WTC11 (cell line): Measurements from ENCODE around the gene RSU1. TPM values are rescaled to one million over a fixed set of nuclear protein-coding genes. Genes with fewer than 3 reads are reported as not detected.

Experiments used
- ATAC-seq: fragments of 200-7000 bp; cut with Tn5 transposase; 2 replicates; pipeline ENCODE4 v1.10.0; 2021; ENCODE audit warnings: mild to moderate bottlenecking, moderate library complexity
- CTCF ChIA-PET: fragments of 300-600 bp; sonication (Branson Sonifier 250); formaldehyde crosslinking; loops from one replicate; lab custom pipeline; 2021; ENCODE audit warnings: antibody characterized with exemption; lab: Charles Lee
- POLR2A ChIA-PET: fragments of 350-600 bp; sonication (Branson Sonifier 250); formaldehyde crosslinking; loops from one replicate; lab custom pipeline; 2021; ENCODE audit warnings: antibody characterized with exemption; lab: Charles Lee
- DNase-seq: peaks from one replicate; pipeline ENCODE4 v3.0.0; 2021; ENCODE audit warnings: low spot score
- H3K27ac Mint-ChIP-seq: 2 replicates; pipeline ENCODE4 v1.8.0; 2021; ENCODE audit warnings: mixed read lengths
- H3K27me3 Mint-ChIP-seq: 2 replicates; pipeline ENCODE4 v1.8.0; 2021; ENCODE audit warnings: low read depth, mild to moderate bottlenecking, moderate library complexity, mixed read lengths
- H3K36me3 Mint-ChIP-seq: 2 replicates; pipeline ENCODE4 v1.8.0; 2021; ENCODE audit warnings: mixed read lengths
- H3K4me1 Mint-ChIP-seq: 2 replicates; pipeline ENCODE4 v1.8.0; 2022; ENCODE audit warnings: mixed read lengths
- H3K4me3 Mint-ChIP-seq: 2 replicates; pipeline ENCODE4 v1.8.0; 2021; ENCODE audit warnings: mild to moderate bottlenecking, moderate library complexity, mixed read lengths
- H3K9me3 Mint-ChIP-seq: 2 replicates; pipeline ENCODE4 v1.8.0; 2021; ENCODE audit warnings: mixed read lengths
- AFF4 ChIP-seq: sonication (generic); formaldehyde crosslinking; IDR thresholded peaks from 2 replicates; pipeline ENCODE4 v1.8.1; 2023; ENCODE audit warnings: mild to moderate bottlenecking, missing genetic modification reagents, borderline replicate concordance
- ATF3 ChIP-seq: sonication (generic); formaldehyde crosslinking; conservative IDR thresholded peaks from 2 replicates; pipeline ENCODE4 v1.8.1; 2022; ENCODE audit warnings: mild to moderate bottlenecking, missing genetic modification reagents
- E2F4 ChIP-seq: sonication (generic); formaldehyde crosslinking; IDR thresholded peaks from 2 replicates; pipeline ENCODE4 v1.8.1; 2022; ENCODE audit warnings: low read depth, mild to moderate bottlenecking, moderate library complexity, missing genetic modification reagents, borderline replicate concordance
- ELF4 ChIP-seq: sonication (generic); formaldehyde crosslinking; IDR thresholded peaks from 2 replicates; pipeline ENCODE4 v1.8.1; 2022; ENCODE audit warnings: low read depth, mild to moderate bottlenecking, moderate library complexity, missing genetic modification reagents
- ERG ChIP-seq: fragments of 250-450 bp; sonication (Bioruptor Pico); IDR thresholded peaks from 2 replicates; pipeline ENCODE4 v1.8.0; 2021; ENCODE audit warnings: mild to moderate bottlenecking
- FOXJ3 ChIP-seq: sonication (generic); formaldehyde crosslinking; IDR thresholded peaks from 2 replicates; pipeline ENCODE4 v1.9.0; 2021; ENCODE audit warnings: missing genetic modification reagents, mild to moderate bottlenecking, borderline replicate concordance
- HMGXB4 ChIP-seq: sonication (generic); formaldehyde crosslinking; IDR thresholded peaks from 2 replicates; pipeline ENCODE4 v1.8.1; 2023; ENCODE audit warnings: mild to moderate bottlenecking, moderate library complexity, missing genetic modification reagents
- NFYB ChIP-seq: sonication (generic); formaldehyde crosslinking; conservative IDR thresholded peaks from 2 replicates; pipeline ENCODE4 v1.8.0; 2022; ENCODE audit warnings: low read depth, missing genetic modification reagents
- NR2C2 ChIP-seq: sonication (generic); formaldehyde crosslinking; IDR thresholded peaks from 2 replicates; pipeline ENCODE4 v1.8.0; 2022; ENCODE audit warnings: mild to moderate bottlenecking, missing genetic modification reagents
- PREB ChIP-seq: sonication (generic); formaldehyde crosslinking; IDR thresholded peaks from 2 replicates; pipeline ENCODE4 v1.8.1; 2022; ENCODE audit warnings: mild to moderate bottlenecking, missing genetic modification reagents, moderate library complexity, borderline replicate concordance
- RORB ChIP-seq: fragments of 250-450 bp; sonication (Bioruptor Pico); IDR thresholded peaks from 2 replicates; pipeline ENCODE4 v1.9.0; 2021; ENCODE audit warnings: mild to moderate bottlenecking
- SOX15 ChIP-seq: fragments of 250-450 bp; sonication (Bioruptor Pico); IDR thresholded peaks from 2 replicates; pipeline ENCODE4 v1.9.0; 2021; ENCODE audit warnings: mild to moderate bottlenecking
- ZNF232 ChIP-seq: sonication (generic); formaldehyde crosslinking; IDR thresholded peaks from 2 replicates; pipeline ENCODE4 v1.8.0; 2022; ENCODE audit warnings: mild to moderate bottlenecking, missing genetic modification reagents
- ZNF416 ChIP-seq: fragments of 250-450 bp; sonication (Bioruptor Pico); IDR thresholded peaks from 2 replicates; pipeline ENCODE4 v1.9.0; 2021; ENCODE audit warnings: mild to moderate bottlenecking, inconsistent platforms
- ZNF423 ChIP-seq: fragments of 250-450 bp; sonication (Bioruptor Pico); IDR thresholded peaks from 2 replicates; pipeline ENCODE4 v2.1.2; 2022; ENCODE audit warnings: mild to moderate bottlenecking, moderate library complexity
- ZNF532 ChIP-seq: fragments of 250-450 bp; sonication (Bioruptor Pico); IDR thresholded peaks from 2 replicates; pipeline ENCODE4 v1.9.0; 2021; ENCODE audit warnings: mild to moderate bottlenecking, borderline replicate concordance
- ZSCAN18 ChIP-seq: fragments of 250-450 bp; sonication (Bioruptor Pico); IDR thresholded peaks from 2 replicates; pipeline ENCODE4 v2.1.2; 2022; ENCODE audit warnings: mild to moderate bottlenecking, moderate library complexity
- total RNA-seq: library from RNA; stranded (reverse); gene quantifications from 3 replicates; pipeline ENCODE4 v1.2.3, GENCODE V29; 2021

RSU1 gene
- total RNA-seq, 1 experiment from 2014 or later, result 46.4 TPM

GRCh38 chr10:16820018-16820417 lies 2.8 kb upstream of the RSU1 start:
- H3K36me3 Mint-ChIP-seq, result peaks cover 27% of the 10 kb centered on the region
- no peak for ATAC-seq
- peaks cover 35% of the 10 kb centered on the region for H3K9me3 Mint-ChIP-seq

More at GRCh38 chr10:16820018-16820417, 2.8 kb upstream of the RSU1 start:
- H3K27me3 Mint-ChIP-seq, result peaks cover 31% of the 10 kb centered on the region
- ChIA-PET POLR2A (no interaction called here), CTCF (interaction anchor here (0.8 kb wide), 1 partner anchor 1999 kb away, joined by 3 read pairs; no protein-coding TSS in a partner anchor)
- TF ChIP-seq AFF4 (CRISPR knock-in tag) (no peak), RORB (no peak), ZNF532 (no peak), E2F4 (CRISPR knock-in tag) (no peak), NR2C2 (no peak), ATF3 (CRISPR knock-in tag) (no peak), ZNF416 (no peak), ERG (CRISPR knock-in tag) (no peak), ELF4 (CRISPR knock-in tag) (no peak), ZNF423 (CRISPR knock-in tag) (no peak), NFYB (CRISPR knock-in tag) (no peak), ZSCAN18 (CRISPR knock-in tag) (no peak), PREB (no peak), HMGXB4 (no peak), SOX15 (CRISPR knock-in tag) (no peak), FOXJ3 (no peak), ZNF232 (CRISPR knock-in tag) (no peak)
- H3K27ac Mint-ChIP-seq, result no peak overlapping the region
- H3K4me3 Mint-ChIP-seq, result no peak overlapping the region
- no peak for DNase-seq
- peaks cover 9% of the 10 kb centered on the region for H3K4me1 Mint-ChIP-seq
